HuH-7.5 (cell line): ENCODE measurements around the gene SYK.

Source experiments
- DNase-seq: peaks from one replicate; pipeline ENCODE4 v3.0.0; 2011; ENCODE audit warnings: low spot score

The SYK gene

DNA sequence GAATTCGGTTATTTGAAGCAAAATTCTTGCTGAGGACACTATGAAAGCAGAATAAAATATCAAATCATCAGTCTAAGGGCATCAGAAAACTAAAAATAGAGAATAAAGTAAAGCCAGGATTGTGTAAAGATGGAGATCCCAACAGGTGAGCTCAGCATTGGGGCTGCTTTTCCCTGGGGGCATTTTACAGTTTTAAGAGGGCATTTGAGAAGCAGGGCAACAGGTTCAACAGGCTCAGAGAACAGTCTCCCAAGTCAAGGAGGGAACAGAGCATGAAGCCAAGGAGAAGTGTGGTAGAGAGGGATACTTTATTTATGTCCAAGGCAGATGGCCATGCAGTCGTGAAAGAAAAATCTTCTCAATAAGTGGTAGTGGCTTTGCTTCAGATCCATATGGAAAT lies 145.4 kb downstream of the SYK start:
- DNase-seq: no peak
